Vagina (tissue), 2 donors: ENCODE measurements around the gene PHOX2B. TPM values are rescaled to one million over a fixed set of nuclear protein-coding genes. Genes with fewer than 3 reads are reported as not detected.

Experiments
- DNase-seq, 2 donors: peaks; one replicate each; pipeline ENCODE4 v3.0.0-alpha.2; 2017; ENCODE audit errors: extremely low spot score in 2 of 2
- H3K27ac ChIP-seq: fragments of 200-600 bp; sonication (generic); one replicate; pipeline ENCODE4 v1.5.1; 2019
- H3K27me3 ChIP-seq: fragments of 200-600 bp; sonication (generic); one replicate; pipeline ENCODE4 v1.5.1; 2019
- H3K36me3 ChIP-seq, 2 donors: fragments of 200-600 bp; sonication (generic); one replicate each; pipeline ENCODE4 v1.5.1; 2017 to 2019
- H3K4me1 ChIP-seq: fragments of 200-600 bp; sonication (generic); one replicate; pipeline ENCODE4 v1.5.1; 2019
- H3K4me3 ChIP-seq, 2 donors: fragments of 200-600 bp; sonication (generic); 1 replicate in 1 of 2; 2 replicates in 1 of 2; pipeline ENCODE4 v1.5.1; 2016 to 2019
- H3K9me3 ChIP-seq: fragments of 200-600 bp; sonication (generic); one replicate; pipeline ENCODE4 v1.5.1; 2019
- CTCF ChIP-seq, 3 experiments: fragments of 450-650 bp in 2 of 3; fragments of 200-600 bp in 1 of 3; sonication (generic) in 1 of 3; IDR thresholded peaks; one replicate each; pipeline ENCODE4 v1.5.1; 2017 to 2019; ENCODE audit warnings: antibody characterized with exemption in 3 of 3, mild to moderate bottlenecking in 2 of 3, moderate library complexity in 2 of 3
- POLR2A ChIP-seq, 2 donors: fragments of 450-650 bp; IDR thresholded peaks; one replicate each; pipeline ENCODE4 v1.6.1; 2017; ENCODE audit warnings: antibody characterized with exemption in 2 of 2, mild to moderate bottlenecking in 2 of 2, moderate library complexity in 2 of 2
- POLR2AphosphoS5 ChIP-seq, 2 donors: sonication (generic); formaldehyde crosslinking; IDR thresholded peaks; one replicate each; pipeline ENCODE4 v1.9.0; 2017; ENCODE audit warnings: antibody characterized with exemption in 2 of 2, mild to moderate bottlenecking in 2 of 2, low read depth in 1 of 2; ENCODE audit not compliant: insufficient read depth in 1 of 2
- intact Hi-C: fragments of 100-400 bp; cut with DNase I; formaldehyde crosslinking; loops from one replicate; pipeline ENCODE4 v1.15.1; 2023
- total RNA-seq: library from RNA; depleted of rRNA; stranded (reverse); fragments of >200 nt; gene quantifications from one replicate; pipeline ENCODE4 v1.2.3, GENCODE V29; 2016

Gene PHOX2B
- total RNA-seq = 0.49 TPM

- H3K4me3 ChIP-seq = no peak within 1 kb of the TSS
- TF ChIP-seq CTCF (IDR thresholded peaks at IDR 0.05) (no peak), POLR2A (IDR thresholded peaks at IDR 0.05) (no peak), POLR2AphosphoS5 (IDR thresholded peaks at IDR 0.05; ENCODE audit: insufficient read depth in 1 of 2, low read depth in 1 of 2) (no peak)
- no peak for DNase-seq
- intact Hi-C loops = no loop called here
- peaks cover 11% of the 10 kb centered on the region for H3K27me3 ChIP-seq
- no peak within 1 kb of the TSS for H3K27ac ChIP-seq
- H3K4me1 ChIP-seq = peaks cover 11% of the 10 kb centered on the region
- H3K9me3 ChIP-seq = no peaks in the 10 kb centered on the region
- no peaks in the 10 kb centered on the region for H3K36me3 ChIP-seq
These were observed at the start of gene PHOX2B for GRCh38 chr4:41748571-41749475. Gene PHOX2B (minus strand): TSS chr4:41748725. CDS start chr4:41748610, 115 bp downstream.

- Histone ChIP-seq H3K4me3 (no peak overlapping the region), H3K9me3 (no peaks in the 10 kb centered on the region), H3K4me1 (no peaks in the 10 kb centered on the region), H3K36me3 (no peaks in the 10 kb centered on the region), H3K27ac (no peak overlapping the region), H3K27me3 (no peaks in the 10 kb centered on the region)
- TF ChIP-seq CTCF (IDR thresholded peaks at IDR 0.05) = no peak
- no peak for TF ChIP-seq POLR2A (IDR thresholded peaks at IDR 0.05)
- no peak for TF ChIP-seq POLR2AphosphoS5 (IDR thresholded peaks at IDR 0.05; ENCODE audit: insufficient read depth in 1 of 2, low read depth in 1 of 2)
- DNase-seq = no peak
- intact Hi-C loops = no loop called here
These were observed 48.7 kb upstream of the PHOX2B start for GRCh38 chr4:41797260-41797659.

- no peak for TF ChIP-seq CTCF (IDR thresholded peaks at IDR 0.05)
- TF ChIP-seq POLR2AphosphoS5 (IDR thresholded peaks at IDR 0.05; ENCODE audit: insufficient read depth in 1 of 2, low read depth in 1 of 2) = no peak
- TF ChIP-seq POLR2A (IDR thresholded peaks at IDR 0.05) = no peak
These were observed 48.2 kb upstream of the PHOX2B start for GRCh38 chr4:41796545-41797210.

GRCh38 chr4:41795796-41796385, 47.4 kb upstream of the PHOX2B start:
- no peak for DNase-seq
- Histone ChIP-seq H3K4me3 (no peak overlapping the region), H3K27me3 (no peaks in the 10 kb centered on the region), H3K9me3 (no peaks in the 10 kb centered on the region), H3K27ac (no peak overlapping the region), H3K36me3 (no peaks in the 10 kb centered on the region), H3K4me1 (no peaks in the 10 kb centered on the region)
- TF ChIP-seq CTCF (IDR thresholded peaks at IDR 0.05) = no peak
- TF ChIP-seq POLR2AphosphoS5 (IDR thresholded peaks at IDR 0.05; ENCODE audit: insufficient read depth in 1 of 2, low read depth in 1 of 2) = no peak
- TF ChIP-seq POLR2A (IDR thresholded peaks at IDR 0.05) = no peak
- intact Hi-C loops = no loop called here

More at GRCh38 chr4:41796545-41797210, 48.2 kb upstream of the PHOX2B start:
- H3K9me3 ChIP-seq = no peaks in the 10 kb centered on the region
- intact Hi-C loops = no loop called here
- H3K4me1 ChIP-seq = no peaks in the 10 kb centered on the region
- DNase-seq = no peak
- H3K4me3 ChIP-seq = no peak overlapping the region
- no peak overlapping the region for H3K27ac ChIP-seq
- no peaks in the 10 kb centered on the region for H3K27me3 ChIP-seq
- no peaks in the 10 kb centered on the region for H3K36me3 ChIP-seq
